Hepatocyte (in vitro differentiated cells): ENCODE measurements around the gene ZFR2.

Experiments
- EZH2phosphoT487 ChIP-seq: fragments of 200-600 bp; sonication (generic); IDR thresholded peaks from one replicate; pipeline ENCODE4 v1.6.1; 2018; ENCODE audit warnings: antibody characterized with exemption, mild to moderate bottlenecking, low read depth, moderate library complexity; ENCODE audit not compliant: unreplicated experiment, severe bottlenecking
- TF ChIP-seq, protein P1 (sequence below): fragments of 200-600 bp; sonication (generic); IDR thresholded peaks from 2 replicates; pipeline ENCODE4 v1.5.1; 2016; ENCODE audit warnings: antibody characterized with exemption, mild to moderate bottlenecking; ENCODE audit not compliant: poor library complexity

- no peak for TF ChIP-seq EZH2phosphoT487
- TF ChIP-seq, protein P1, sequence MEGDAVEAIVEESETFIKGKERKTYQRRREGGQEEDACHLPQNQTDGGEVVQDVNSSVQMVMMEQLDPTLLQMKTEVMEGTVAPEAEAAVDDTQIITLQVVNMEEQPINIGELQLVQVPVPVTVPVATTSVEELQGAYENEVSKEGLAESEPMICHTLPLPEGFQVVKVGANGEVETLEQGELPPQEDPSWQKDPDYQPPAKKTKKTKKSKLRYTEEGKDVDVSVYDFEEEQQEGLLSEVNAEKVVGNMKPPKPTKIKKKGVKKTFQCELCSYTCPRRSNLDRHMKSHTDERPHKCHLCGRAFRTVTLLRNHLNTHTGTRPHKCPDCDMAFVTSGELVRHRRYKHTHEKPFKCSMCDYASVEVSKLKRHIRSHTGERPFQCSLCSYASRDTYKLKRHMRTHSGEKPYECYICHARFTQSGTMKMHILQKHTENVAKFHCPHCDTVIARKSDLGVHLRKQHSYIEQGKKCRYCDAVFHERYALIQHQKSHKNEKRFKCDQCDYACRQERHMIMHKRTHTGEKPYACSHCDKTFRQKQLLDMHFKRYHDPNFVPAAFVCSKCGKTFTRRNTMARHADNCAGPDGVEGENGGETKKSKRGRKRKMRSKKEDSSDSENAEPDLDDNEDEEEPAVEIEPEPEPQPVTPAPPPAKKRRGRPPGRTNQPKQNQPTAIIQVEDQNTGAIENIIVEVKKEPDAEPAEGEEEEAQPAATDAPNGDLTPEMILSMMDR, result no peak
These were observed 4.3 kb upstream of the ZFR2 start for GRCh38 chr19:3873151-3873550.
